HEK293 (cell line): ENCODE data around the gene HLA-DMB.
A peak's percentile ranks its signal among the peaks of the same experiment; 100 is the strongest.

ENCODE experiments used
- FEZF1 ChIP-seq: fragments of 450-650 bp; formaldehyde crosslinking; IDR thresholded peaks from 2 replicates; pipeline ENCODE4 v1.5.1; 2016; ENCODE audit warnings: missing biosample characterization, missing genetic modification characterization
- GLI2 ChIP-seq: fragments of 450-650 bp; formaldehyde crosslinking; IDR thresholded peaks from 2 replicates; pipeline ENCODE4; 2017; ENCODE audit warnings: missing biosample characterization, missing genetic modification characterization, low read depth, borderline replicate concordance
- GLIS1 ChIP-seq: fragments of 450-650 bp; formaldehyde crosslinking; IDR thresholded peaks from 2 replicates; pipeline ENCODE4 v1.5.1; 2016; ENCODE audit warnings: missing biosample characterization, missing genetic modification characterization
- HOXC10 ChIP-seq: sonication (generic); formaldehyde crosslinking; IDR thresholded peaks from 2 replicates; pipeline ENCODE4 v1.8.1; 2023; ENCODE audit warnings: mild to moderate bottlenecking, missing genetic modification reagents
- KLF10 ChIP-seq: fragments of 450-650 bp; IDR thresholded peaks from 2 replicates; pipeline ENCODE4 v1.5.1; 2018; ENCODE audit warnings: missing biosample characterization, mild to moderate bottlenecking, missing genetic modification characterization
- KLF7 ChIP-seq: fragments of 450-650 bp; formaldehyde crosslinking; IDR thresholded peaks from 2 replicates; pipeline ENCODE4 v1.5.1; 2016; ENCODE audit warnings: missing biosample characterization, missing genetic modification characterization, borderline replicate concordance
- MZF1 ChIP-seq: fragments of 450-650 bp; formaldehyde crosslinking; IDR thresholded peaks from 2 replicates; pipeline ENCODE4 v1.5.1; 2017; ENCODE audit warnings: missing biosample characterization, missing genetic modification characterization, borderline replicate concordance
- OVOL3 ChIP-seq: fragments of 450-650 bp; formaldehyde crosslinking; IDR thresholded peaks from 2 replicates; pipeline ENCODE4 v1.5.1; 2016; ENCODE audit warnings: missing biosample characterization, missing genetic modification characterization
- SCRT1 ChIP-seq: fragments of 450-650 bp; formaldehyde crosslinking; IDR thresholded peaks from 2 replicates; pipeline ENCODE4 v1.5.1; 2016; ENCODE audit warnings: missing biosample characterization, missing genetic modification characterization, borderline replicate concordance
- ZBTB20 ChIP-seq: fragments of 450-650 bp; formaldehyde crosslinking; IDR thresholded peaks from 2 replicates; pipeline ENCODE4 v1.5.1; 2016; ENCODE audit warnings: missing biosample characterization, missing genetic modification characterization
- ZBTB49 ChIP-seq: fragments of 450-650 bp; formaldehyde crosslinking; IDR thresholded peaks from 2 replicates; pipeline ENCODE4 v1.5.1; 2016; ENCODE audit warnings: missing biosample characterization, missing genetic modification characterization, low read depth
- ZBTB8A ChIP-seq: fragments of 450-650 bp; formaldehyde crosslinking; IDR thresholded peaks from 2 replicates; pipeline ENCODE4 v1.5.1; 2016; ENCODE audit warnings: missing biosample characterization, missing genetic modification characterization
- ZFP3 ChIP-seq: fragments of 450-650 bp; formaldehyde crosslinking; IDR thresholded peaks from 2 replicates; pipeline ENCODE4 v1.5.1; 2016; ENCODE audit warnings: low read depth, missing biosample characterization, missing genetic modification characterization
- ZFP41 ChIP-seq: fragments of 450-650 bp; formaldehyde crosslinking; IDR thresholded peaks from 2 replicates; pipeline ENCODE4 v1.5.1; 2016; ENCODE audit warnings: missing biosample characterization, missing genetic modification characterization, borderline replicate concordance
- ZFP69B ChIP-seq: fragments of 450-650 bp; formaldehyde crosslinking; IDR thresholded peaks from 2 replicates; pipeline ENCODE4 v1.5.1; 2016; ENCODE audit warnings: missing biosample characterization, missing genetic modification characterization
- ZNF121 ChIP-seq: fragments of 450-650 bp; formaldehyde crosslinking; IDR thresholded peaks from 2 replicates; pipeline ENCODE4 v1.5.1; 2016; ENCODE audit warnings: missing biosample characterization, missing genetic modification characterization
- ZNF16 ChIP-seq: fragments of 450-650 bp; formaldehyde crosslinking; IDR thresholded peaks from 2 replicates; pipeline ENCODE4 v1.5.1; 2016; ENCODE audit warnings: low read depth, missing biosample characterization, missing genetic modification characterization
- ZNF214 ChIP-seq: fragments of 450-650 bp; formaldehyde crosslinking; IDR thresholded peaks from 2 replicates; pipeline ENCODE4 v1.5.1; 2017; ENCODE audit warnings: missing biosample characterization, mild to moderate bottlenecking, missing genetic modification characterization, borderline replicate concordance
- ZNF26 ChIP-seq: fragments of 450-650 bp; formaldehyde crosslinking; IDR thresholded peaks from 2 replicates; pipeline ENCODE4 v1.5.1; 2016; ENCODE audit warnings: missing biosample characterization, missing genetic modification characterization
- ZNF280C ChIP-seq: fragments of 450-650 bp; formaldehyde crosslinking; IDR thresholded peaks from 2 replicates; pipeline ENCODE4 v1.5.1; 2016; ENCODE audit warnings: missing biosample characterization, missing genetic modification characterization
- ZNF324 ChIP-seq: fragments of 450-650 bp; formaldehyde crosslinking; IDR thresholded peaks from 2 replicates; pipeline ENCODE4 v1.5.1; 2016; ENCODE audit warnings: missing biosample characterization, missing genetic modification characterization
- ZNF350 ChIP-seq: fragments of 450-650 bp; formaldehyde crosslinking; IDR thresholded peaks from 2 replicates; pipeline ENCODE4 v1.5.0; 2017; ENCODE audit warnings: missing biosample characterization, mild to moderate bottlenecking, missing genetic modification characterization
- ZNF391 ChIP-seq: fragments of 450-650 bp; formaldehyde crosslinking; IDR thresholded peaks from 2 replicates; pipeline ENCODE4 v1.5.1; 2016; ENCODE audit warnings: low read depth, missing biosample characterization, missing genetic modification characterization, borderline replicate concordance
- ZNF416 ChIP-seq: fragments of 450-650 bp; formaldehyde crosslinking; IDR thresholded peaks from 2 replicates; pipeline ENCODE4 v1.5.1; 2016; ENCODE audit warnings: missing biosample characterization, missing genetic modification characterization
- ZNF473 ChIP-seq: fragments of 450-650 bp; formaldehyde crosslinking; IDR thresholded peaks from 2 replicates; pipeline ENCODE4 v1.5.1; 2017; ENCODE audit warnings: missing biosample characterization, missing genetic modification characterization
- ZNF555 ChIP-seq: fragments of 450-650 bp; formaldehyde crosslinking; conservative IDR thresholded peaks from 2 replicates; pipeline ENCODE4 v1.5.1; 2017; ENCODE audit warnings: missing biosample characterization, mild to moderate bottlenecking, missing genetic modification characterization, inconsistent platforms
- ZNF560 ChIP-seq: fragments of 450-650 bp; formaldehyde crosslinking; IDR thresholded peaks from 2 replicates; pipeline ENCODE4 v1.5.1; 2017; ENCODE audit warnings: missing biosample characterization, missing genetic modification characterization, borderline replicate concordance
- ZNF561 ChIP-seq: fragments of 450-650 bp; IDR thresholded peaks from 2 replicates; pipeline ENCODE4 v1.5.1; 2018; ENCODE audit warnings: missing biosample characterization, missing genetic modification characterization, borderline replicate concordance
- ZNF600 ChIP-seq: fragments of 450-650 bp; formaldehyde crosslinking; IDR thresholded peaks from 2 replicates; pipeline ENCODE4 v1.5.1; 2016; ENCODE audit warnings: missing biosample characterization, missing genetic modification characterization
- ZNF639 ChIP-seq: fragments of 450-650 bp; formaldehyde crosslinking; IDR thresholded peaks from 2 replicates; pipeline ENCODE4 v1.5.1; 2016; ENCODE audit warnings: missing biosample characterization, missing genetic modification characterization
- ZNF658 ChIP-seq: fragments of 450-650 bp; formaldehyde crosslinking; IDR thresholded peaks from 2 replicates; pipeline ENCODE4; 2016; ENCODE audit warnings: missing biosample characterization, missing genetic modification characterization
- ZSCAN4 ChIP-seq: fragments of 450-650 bp; formaldehyde crosslinking; IDR thresholded peaks from 2 replicates; pipeline ENCODE4 v1.5.1; 2017; ENCODE audit warnings: missing biosample characterization, missing genetic modification characterization

HLA-DMB gene

DNA sequence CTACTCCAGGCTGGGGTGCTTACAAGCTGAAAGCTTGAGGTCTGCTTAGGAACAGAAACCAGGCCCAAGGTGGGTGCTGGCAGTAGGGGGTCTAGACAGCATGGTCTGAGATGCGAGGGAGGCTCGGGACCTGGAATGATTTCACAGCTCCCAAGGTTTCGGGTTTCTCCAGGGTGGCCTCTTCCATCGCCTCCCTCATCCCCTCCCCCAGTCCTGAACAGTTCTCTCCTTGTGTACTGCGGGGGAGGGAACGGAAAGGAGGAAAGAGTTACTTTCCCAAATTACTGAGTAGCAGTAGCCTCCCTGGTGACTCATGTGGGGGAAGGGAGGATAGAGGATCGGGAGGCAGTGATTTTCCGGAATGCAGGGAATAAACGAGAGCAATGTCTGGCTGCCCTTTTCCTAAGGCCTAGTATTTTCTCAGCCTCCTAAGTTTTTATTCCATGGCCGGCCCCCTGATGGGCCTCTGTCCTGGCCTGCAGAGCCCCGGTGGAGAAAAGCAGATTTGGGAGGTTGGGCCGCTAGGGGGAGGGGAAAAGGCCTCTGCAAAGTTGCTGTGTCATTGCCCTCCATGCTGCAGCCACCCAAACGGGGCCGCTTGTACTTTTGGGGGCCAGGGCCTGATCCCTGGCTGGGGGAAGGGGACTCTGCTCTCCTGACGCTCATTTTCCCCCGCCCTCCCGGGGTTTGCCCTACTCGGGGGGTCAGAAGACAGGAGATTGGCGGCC is 29.0 kb upstream of the HLA-DMB start (continued):
- TF ChIP-seq SCRT1 (tag by site-specific recombination), result no peak
- no peak for TF ChIP-seq ZNF121 (tag by site-specific recombination)
- TF ChIP-seq ZSCAN4 (tag by site-specific recombination), result no peak
- TF ChIP-seq FEZF1 (tag by site-specific recombination), result 0 out of 2 replicates have a peak, but pooled peaks have one; percentile 13
- 0 out of 2 replicates have a peak, but pooled peaks have one; percentile 29 for TF ChIP-seq OVOL3
- no peak for TF ChIP-seq ZNF350
- peak; percentile 79 for TF ChIP-seq ZBTB8A (tag by site-specific recombination)
- TF ChIP-seq ZNF416 (tag by site-specific recombination), result no peak
- peak; percentile 96 for TF ChIP-seq GLIS1
- TF ChIP-seq ZNF473 (tag by site-specific recombination), result no peak
- TF ChIP-seq ZNF561 (tag by site-specific recombination), result peak; percentile 23; the same call in 1 of the 2 replicates
- TF ChIP-seq ZFP41, result no peak
- peak; percentile 34; the same call in 1 of the 2 replicates for TF ChIP-seq MZF1 (tag by site-specific recombination)
- TF ChIP-seq ZNF280C (tag by site-specific recombination), result no peak
- TF ChIP-seq KLF10 (tag by site-specific recombination), result peak; percentile 83
- TF ChIP-seq ZBTB49, result no peak
- TF ChIP-seq KLF7 (tag by site-specific recombination), result no peak; the same call in 1 of the 2 replicates
- peak; percentile 26; the same call in 1 of the 2 replicates for TF ChIP-seq ZNF16
- peak; percentile 73 for TF ChIP-seq ZNF639 (tag by site-specific recombination)
- TF ChIP-seq ZBTB20, result peak; percentile 73
- TF ChIP-seq ZNF214, result no peak
- TF ChIP-seq ZNF391 (tag by site-specific recombination), result 0 out of 2 replicates have a peak, but pooled peaks have one; percentile 38
- peak; percentile 96 for TF ChIP-seq ZNF600 (tag by site-specific recombination)
- no peak for TF ChIP-seq ZNF658 (tag by site-specific recombination)
- TF ChIP-seq ZFP69B (tag by site-specific recombination), result no peak
- TF ChIP-seq ZNF26 (tag by site-specific recombination), result no peak
- TF ChIP-seq HOXC10 (CRISPR knock-in tag), result no peak
- no peak; the same call in 1 of the 2 replicates for TF ChIP-seq ZNF324 (tag by site-specific recombination)
- TF ChIP-seq ZNF560 (tag by site-specific recombination), result no peak
- no peak for TF ChIP-seq ZNF555
- no peak; the same call in 1 of the 2 replicates for TF ChIP-seq GLI2 (tag by site-specific recombination)
- no peak for TF ChIP-seq ZFP3 (tag by site-specific recombination)
